Upper lobe of right lung (tissue), 1 donor: ENCODE results near the gene TTC19. TPM values are rescaled to one million over a fixed set of nuclear protein-coding genes. Genes with fewer than 3 reads are reported as not detected.

ENCODE experiments used
- ATAC-seq: fragments of 200-7000 bp; cut with Tn5 transposase; one replicate; pipeline ENCODE4 v1.9.1; 2020; ENCODE audit warnings: mild to moderate bottlenecking, moderate library complexity
- DNase-seq: peaks from one replicate; pipeline ENCODE4 v3.0.0-alpha.2; 2020
- H3K27ac ChIP-seq: fragments of 200-600 bp; one replicate; pipeline ENCODE4 v1.8.0; 2022
- H3K27me3 ChIP-seq: fragments of 200-600 bp; one replicate; pipeline ENCODE4 v1.8.0; 2022; ENCODE audit warnings: mild to moderate bottlenecking
- H3K36me3 ChIP-seq: fragments of 200-600 bp; one replicate; pipeline ENCODE4 v1.8.0; 2022
- H3K4me1 ChIP-seq: fragments of 200-600 bp; one replicate; pipeline ENCODE4 v1.8.0; 2022
- H3K4me3 ChIP-seq: fragments of 200-600 bp; one replicate; pipeline ENCODE4 v1.8.0; 2022; ENCODE audit warnings: mild to moderate bottlenecking
- H3K9me3 ChIP-seq: fragments of 200-600 bp; one replicate; pipeline ENCODE4 v1.8.0; 2022
- intact Hi-C: fragments of 100-400 bp; cut with DNase I; formaldehyde crosslinking; loops from one replicate; pipeline ENCODE4 v1.11.0; 2022
- total RNA-seq: library from RNA; stranded (reverse); fragmentation: NEBNext Ultra II Directional; extraction: Animal tissue kit (Norgen Biotek cat#: 25700); gene quantifications from one replicate; pipeline ENCODE4 v1.2.1, GENCODE V29; 2021
- TF ChIP-seq, protein P1 (sequence below): fragments of 200-600 bp; IDR thresholded peaks from one replicate; pipeline ENCODE4 v1.8.0; 2022; ENCODE audit warnings: antibody characterized with exemption
- donor health status: DM: no; HTN: yes; CAD: no; lungs with severe emphysema.

TTC19 gene
- total RNA-seq, 1 donor from 2014 or later: 34.9 TPM

- Histone ChIP-seq H3K4me1 (no peaks in the 10 kb centered on the region), H3K9me3 (no peaks in the 10 kb centered on the region), H3K27ac (peak overlapping the region; percentile 36), H3K27me3 (no peaks in the 10 kb centered on the region), H3K36me3 (peaks cover 99% of the 10 kb centered on the region), H3K4me3 (no peak overlapping the region)
- TF ChIP-seq, protein P1, sequence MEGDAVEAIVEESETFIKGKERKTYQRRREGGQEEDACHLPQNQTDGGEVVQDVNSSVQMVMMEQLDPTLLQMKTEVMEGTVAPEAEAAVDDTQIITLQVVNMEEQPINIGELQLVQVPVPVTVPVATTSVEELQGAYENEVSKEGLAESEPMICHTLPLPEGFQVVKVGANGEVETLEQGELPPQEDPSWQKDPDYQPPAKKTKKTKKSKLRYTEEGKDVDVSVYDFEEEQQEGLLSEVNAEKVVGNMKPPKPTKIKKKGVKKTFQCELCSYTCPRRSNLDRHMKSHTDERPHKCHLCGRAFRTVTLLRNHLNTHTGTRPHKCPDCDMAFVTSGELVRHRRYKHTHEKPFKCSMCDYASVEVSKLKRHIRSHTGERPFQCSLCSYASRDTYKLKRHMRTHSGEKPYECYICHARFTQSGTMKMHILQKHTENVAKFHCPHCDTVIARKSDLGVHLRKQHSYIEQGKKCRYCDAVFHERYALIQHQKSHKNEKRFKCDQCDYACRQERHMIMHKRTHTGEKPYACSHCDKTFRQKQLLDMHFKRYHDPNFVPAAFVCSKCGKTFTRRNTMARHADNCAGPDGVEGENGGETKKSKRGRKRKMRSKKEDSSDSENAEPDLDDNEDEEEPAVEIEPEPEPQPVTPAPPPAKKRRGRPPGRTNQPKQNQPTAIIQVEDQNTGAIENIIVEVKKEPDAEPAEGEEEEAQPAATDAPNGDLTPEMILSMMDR: no peak
- ATAC-seq (no peak), DNase-seq (no peak)
- intact Hi-C loops: no loop called here
Measured at GRCh38 chr17:16040710-16041251, 41.2 kb downstream of the TTC19 start.

GRCh38 chr17:16044487-16044886 lies 44.9 kb downstream of the TTC19 start:
- H3K36me3 ChIP-seq: peaks cover 97% of the 10 kb centered on the region
- intact Hi-C loops: no loop called here
- no peak for DNase-seq

DNA sequence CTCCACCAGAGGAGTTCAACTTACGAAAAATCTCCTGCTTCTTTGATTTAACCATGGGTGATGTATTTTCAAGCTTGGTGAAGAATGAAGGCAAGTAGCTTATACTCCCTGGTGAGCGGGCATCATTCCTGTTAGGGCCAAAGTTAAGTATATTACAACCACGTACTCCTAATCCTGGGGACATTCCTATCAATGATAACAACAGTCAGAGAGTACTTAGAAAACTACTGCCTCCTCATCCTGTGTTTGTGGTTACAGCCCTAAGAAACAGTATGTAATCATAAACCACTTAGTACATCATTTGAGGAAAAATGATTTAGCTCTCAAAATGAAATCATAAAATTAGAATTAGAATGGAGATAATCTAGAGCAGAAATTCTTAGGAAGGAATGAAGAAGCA lies 47.3 kb downstream of the TTC19 start:
- TF ChIP-seq, protein P1: no peak
- Histone ChIP-seq H3K4me1 (no peaks in the 10 kb centered on the region), H3K27ac (no peak overlapping the region), H3K9me3 (no peaks in the 10 kb centered on the region), H3K27me3 (no peaks in the 10 kb centered on the region), H3K4me3 (no peak overlapping the region), H3K36me3 (peaks cover 78% of the 10 kb centered on the region)
- no peak for ATAC-seq
- no peak for DNase-seq
- intact Hi-C loops: no loop called here

More at GRCh38 chr17:16044487-16044886, 44.9 kb downstream of the TTC19 start:
- H3K4me3 ChIP-seq: no peak overlapping the region
- no peak overlapping the region for H3K27ac ChIP-seq
- no peaks in the 10 kb centered on the region for H3K4me1 ChIP-seq
- no peaks in the 10 kb centered on the region for H3K9me3 ChIP-seq
- H3K27me3 ChIP-seq: no peaks in the 10 kb centered on the region
- TF ChIP-seq, protein P1: no peak
- ATAC-seq: peak; percentile 40

GRCh38 chr17:16048811-16049449 lies 49.3 kb downstream of the TTC19 start:
- H3K4me1 ChIP-seq: no peaks in the 10 kb centered on the region
- DNase-seq: no peak
- no peaks in the 10 kb centered on the region for H3K27me3 ChIP-seq
- TF ChIP-seq, protein P1: no peak
- intact Hi-C loops: no loop called here
- H3K9me3 ChIP-seq: no peaks in the 10 kb centered on the region
- ATAC-seq: peak; percentile 46
- no peak overlapping the region for H3K27ac ChIP-seq
- no peak overlapping the region for H3K4me3 ChIP-seq
- H3K36me3 ChIP-seq: peaks cover 69% of the 10 kb centered on the region

DNA sequence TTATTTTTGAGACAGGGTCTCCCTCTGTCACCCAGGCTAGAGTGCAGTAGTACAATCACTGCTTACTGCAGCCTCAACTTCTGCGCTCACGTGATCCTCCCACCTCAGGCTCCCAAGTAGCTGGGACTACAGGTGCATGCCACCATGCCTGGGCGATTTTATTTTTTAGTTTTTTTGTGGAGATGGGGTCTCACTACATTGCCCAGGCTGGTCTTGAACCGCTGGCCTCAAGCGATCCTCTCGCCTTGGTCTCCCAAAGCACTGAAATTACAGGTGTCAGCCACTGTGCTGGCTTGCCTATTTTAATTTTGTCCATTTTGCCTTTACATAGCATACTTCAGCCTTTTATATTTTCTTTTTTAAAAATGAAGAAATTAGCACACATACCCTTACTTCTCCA lies 51.2 kb downstream of the TTC19 start:
- TF ChIP-seq, protein P1: no peak
- H3K4me3 ChIP-seq: no peak overlapping the region
- DNase-seq (no peak), ATAC-seq (no peak)
- intact Hi-C loops: no loop called here
- no peaks in the 10 kb centered on the region for H3K9me3 ChIP-seq
- no peak overlapping the region for H3K27ac ChIP-seq
- no peaks in the 10 kb centered on the region for H3K27me3 ChIP-seq
- H3K36me3 ChIP-seq: peaks cover 63% of the 10 kb centered on the region
- H3K4me1 ChIP-seq: no peaks in the 10 kb centered on the region
